SK-N-MC (cell line): ENCODE measurements around the gene IGFBP3.

Experiments used
- EZH2 ChIP-seq: fragments of 200-600 bp; sonication (generic); IDR thresholded peaks from one replicate; pipeline ENCODE4 v1.6.1; 2017; ENCODE audit warnings: antibody characterized with exemption
- FOXP2 ChIP-seq: optimal IDR thresholded peaks from 2 replicates; pipeline ENCODE3; 2011; ENCODE audit warnings: mild to moderate bottlenecking, moderate library complexity; ENCODE audit not compliant: insufficient read depth; ENCODE audit errors: extremely low read length, control extremely low read depth
- POLR2AphosphoS5 ChIP-seq: IDR thresholded peaks from 2 replicates; pipeline ENCODE4 v1.6.1; 2012; ENCODE audit warnings: mild to moderate bottlenecking, low read depth, low read length, borderline replicate concordance

- TF ChIP-seq POLR2AphosphoS5 = no peak
- TF ChIP-seq EZH2 = no peak
- no peak for TF ChIP-seq FOXP2
Measured at GRCh38 chr7:45911311-45911710, 9.8 kb downstream of the IGFBP3 start.
